NOMO-1 treated with DMSO at 0.1 percent for 48 hours (cell line): ENCODE measurements around the gene GRIK5.
"Not testable (repeated sequence)": the region's sequence is repeated elsewhere in the genome, so short reads cannot be mapped to it uniquely, and the experiment has no call there.

Source experiments
- DNase-seq: peaks from one replicate; lab custom pipeline; 2025; ENCODE audit not compliant: unreplicated experiment; lab: John Stamatoyannopoulos, UW

GRIK5 gene

DNA sequence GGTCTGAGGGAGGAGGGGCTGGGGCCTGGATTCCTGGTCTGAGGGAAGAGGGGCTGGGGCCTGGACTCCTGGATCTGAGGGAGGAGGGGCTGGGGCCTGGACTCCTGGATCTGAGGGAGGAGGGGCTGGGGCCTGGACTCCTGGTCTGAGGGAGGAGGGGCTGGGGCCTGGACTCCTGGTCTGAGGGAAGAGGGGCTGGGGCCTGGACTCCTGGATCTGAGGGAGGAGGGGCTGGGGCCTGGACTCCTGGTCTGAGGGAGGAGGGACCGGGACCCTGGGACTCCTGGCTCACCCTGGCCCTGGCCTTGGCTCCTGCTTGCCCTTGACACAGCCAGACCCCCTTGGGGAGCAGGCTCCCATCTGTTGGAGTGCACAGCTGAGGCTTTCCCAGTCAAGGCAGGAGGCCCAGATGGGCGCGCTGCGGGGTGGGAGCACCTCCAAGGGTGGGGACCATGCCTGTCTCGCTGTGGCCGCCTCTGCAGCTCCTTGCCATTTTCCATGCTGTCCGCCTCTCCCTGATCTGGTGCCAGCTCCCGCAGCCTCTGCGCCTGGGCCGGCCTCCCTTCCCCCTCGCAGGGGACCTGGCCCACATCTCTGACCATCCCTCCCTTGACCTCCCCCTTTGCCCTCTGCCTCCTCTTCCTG is 78.0 kb downstream of the GRIK5 start:
- not testable (repeated sequence) for DNase-seq

- DNase-seq = no peak
These were observed 79.0 kb downstream of the GRIK5 start for GRCh38 chr19:41991025-41991424.

DNA sequence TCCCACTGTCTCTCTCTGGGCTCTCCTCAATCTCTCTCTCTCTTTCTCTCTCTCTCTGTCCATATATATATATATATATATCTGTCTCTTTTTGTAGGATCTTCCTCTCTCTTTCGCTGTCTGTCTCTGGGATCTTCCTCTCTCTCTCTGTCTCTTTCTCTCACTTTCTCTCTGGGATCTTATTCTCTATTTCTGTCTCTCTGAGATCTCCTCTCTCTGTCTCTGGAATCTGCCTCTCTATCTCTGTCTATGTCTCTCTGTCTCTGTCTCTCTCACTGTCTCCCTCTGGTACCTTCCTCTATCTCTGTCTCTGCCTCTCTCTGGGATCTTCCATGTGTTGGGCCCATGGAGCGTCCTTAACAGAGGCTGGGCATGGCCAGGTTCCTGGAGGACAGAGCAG is 79.4 kb downstream of the GRIK5 start:
- no peak for DNase-seq

- no peak for DNase-seq
These were observed 80.0 kb downstream of the GRIK5 start for GRCh38 chr19:41990028-41990427.

- DNase-seq = no peak
These were observed 81.1 kb downstream of the GRIK5 start for GRCh38 chr19:41988947-41989346.

DNA sequence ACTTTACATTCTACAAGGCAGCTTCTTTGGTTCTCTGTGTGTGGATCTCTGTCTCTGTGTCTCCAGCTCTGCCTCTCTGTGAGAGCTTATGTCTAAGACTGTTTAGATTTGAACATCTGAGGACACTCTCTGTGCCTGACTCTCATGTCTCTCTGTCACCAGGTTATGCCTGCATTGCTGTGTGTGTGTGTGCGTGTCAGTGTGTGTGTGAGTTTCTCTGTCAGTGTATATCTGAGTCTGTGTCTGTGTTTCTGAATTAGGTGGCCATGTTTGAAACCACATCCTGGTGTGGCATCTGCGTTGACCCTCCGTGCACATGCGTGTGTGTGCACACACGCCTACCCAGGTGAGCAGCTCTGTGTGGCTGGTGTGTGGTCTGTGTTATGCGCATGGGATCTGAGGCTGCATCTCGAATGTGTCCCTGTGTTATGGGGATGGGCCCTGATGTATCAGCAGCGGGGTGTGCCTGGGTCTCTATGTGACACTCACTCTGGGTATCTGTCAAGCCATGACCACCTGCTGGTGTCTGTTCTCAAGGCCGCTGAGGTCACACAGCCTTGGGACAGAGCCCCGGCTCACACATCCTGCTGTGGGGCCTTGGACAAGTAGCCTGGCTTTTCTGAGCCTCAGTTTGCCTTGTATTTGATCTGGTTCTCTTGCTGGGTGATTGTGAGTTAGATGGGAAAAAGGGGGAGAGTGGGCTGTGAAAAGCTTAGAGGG is 82.7 kb downstream of the GRIK5 start:
- DNase-seq = no peak

GRCh38 chr19:41984961-41985360 is 85.0 kb downstream of the GRIK5 start:
- no peak for DNase-seq

- DNase-seq = no peak
These were observed 88.3 kb downstream of the GRIK5 start for GRCh38 chr19:41981724-41982123.

- no peak for DNase-seq
These were observed 91.5 kb downstream of the GRIK5 start for GRCh38 chr19:41978470-41978869.

GRCh38 chr19:41977916-41978315 is 92.1 kb downstream of the GRIK5 start:
- no peak for DNase-seq

- no peak for DNase-seq
These were observed 95.4 kb downstream of the GRIK5 start for GRCh38 chr19:41974652-41975051.

DNA sequence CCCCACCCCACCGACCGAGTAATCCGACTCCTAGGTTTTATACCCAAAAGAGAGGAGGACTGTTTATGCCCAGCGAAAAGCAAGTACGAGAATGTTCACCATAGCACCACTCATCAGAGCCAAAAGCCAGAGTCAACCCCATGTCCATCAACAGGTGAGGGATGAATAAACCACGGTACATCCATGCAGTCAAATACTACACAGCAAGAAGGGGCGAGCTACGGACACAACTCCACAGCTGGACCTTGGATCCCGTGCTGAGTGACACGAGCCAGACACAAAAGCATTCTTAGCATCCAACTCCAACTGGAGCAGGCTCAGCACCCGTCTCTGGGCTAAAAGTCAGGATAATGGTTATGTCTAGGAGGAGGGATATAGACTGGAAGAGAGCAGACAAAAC is 98.6 kb downstream of the GRIK5 start:
- no peak for DNase-seq

- no peak for DNase-seq
These were observed 100.1 kb downstream of the GRIK5 start for GRCh38 chr19:41969772-41970458.

DNA sequence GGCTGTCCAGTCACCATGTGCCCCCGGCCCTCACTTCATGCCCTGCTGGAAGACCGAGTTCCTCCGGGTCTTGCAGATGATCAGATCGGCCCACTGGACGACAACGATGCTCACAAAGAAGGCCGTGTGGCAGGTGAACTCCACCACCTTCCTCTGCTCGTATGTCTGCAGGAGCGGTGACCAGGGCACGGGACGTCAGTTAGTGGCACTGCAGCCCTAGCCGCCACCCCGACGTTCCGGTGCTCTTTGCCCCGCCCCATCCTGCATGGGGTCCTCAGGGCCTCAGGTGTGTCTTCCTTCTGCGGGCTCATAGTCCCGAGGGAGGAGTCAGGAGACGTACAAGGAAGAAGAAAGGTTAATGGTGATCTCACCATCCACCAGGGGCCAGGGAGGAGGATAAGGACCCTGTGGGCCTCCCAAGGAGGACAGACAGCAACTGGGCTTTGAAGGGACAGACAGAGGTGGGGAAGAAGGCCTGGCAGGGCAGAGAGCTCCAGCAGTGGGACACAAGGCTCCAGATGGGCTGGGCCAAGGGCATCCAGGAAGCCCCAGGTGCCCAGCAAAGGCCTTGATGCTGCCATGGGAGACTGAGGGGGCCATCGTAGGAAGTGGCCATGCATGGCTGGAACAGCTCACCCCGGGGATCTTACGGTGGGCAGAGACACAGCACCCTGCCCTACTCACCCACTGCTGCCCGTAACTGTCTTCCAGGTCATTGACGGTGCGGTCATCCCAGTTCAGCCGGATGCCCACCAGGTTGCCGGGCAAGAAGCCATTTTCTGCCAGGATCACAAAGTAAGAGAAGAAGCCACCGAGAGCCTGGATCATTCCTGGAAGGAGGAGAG is 101.0 kb downstream of the GRIK5 start:
- no peak for DNase-seq

- DNase-seq = no peak
These were observed 102.8 kb downstream of the GRIK5 start for GRCh38 chr19:41967054-41967783.

DNA sequence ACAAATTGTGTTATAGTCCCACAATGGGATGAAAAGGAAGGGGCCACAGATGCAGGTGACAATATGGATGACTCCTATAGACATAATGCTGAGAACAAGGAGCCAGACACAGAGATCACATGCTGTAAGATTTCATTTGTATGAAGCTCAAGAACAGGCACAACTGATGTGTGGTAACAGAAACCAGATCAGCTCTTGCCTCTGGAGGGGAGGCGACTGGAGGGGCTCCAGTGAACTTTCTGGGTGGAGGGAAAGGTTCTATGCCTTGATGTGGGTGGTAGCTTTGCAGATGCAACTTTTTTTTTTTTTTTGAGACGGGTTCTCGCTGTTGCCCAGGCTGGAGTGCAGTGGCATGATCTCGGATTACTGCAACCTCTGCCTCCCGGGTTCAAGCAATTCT is 104.9 kb downstream of the GRIK5 start:
- DNase-seq = no peak

GRCh38 chr19:41960973-41961372 is 109.0 kb downstream of the GRIK5 start:
- DNase-seq = peak; percentile 43

GRCh38 chr19:41959056-41960053 is 110.7 kb downstream of the GRIK5 start, which contains the start of gene RABAC1:
Gene RABAC1 (minus strand): TSS chr19:41959321. CDS start chr19:41959292, 29 bp downstream.
- DNase-seq = peak; percentile 82

DNA sequence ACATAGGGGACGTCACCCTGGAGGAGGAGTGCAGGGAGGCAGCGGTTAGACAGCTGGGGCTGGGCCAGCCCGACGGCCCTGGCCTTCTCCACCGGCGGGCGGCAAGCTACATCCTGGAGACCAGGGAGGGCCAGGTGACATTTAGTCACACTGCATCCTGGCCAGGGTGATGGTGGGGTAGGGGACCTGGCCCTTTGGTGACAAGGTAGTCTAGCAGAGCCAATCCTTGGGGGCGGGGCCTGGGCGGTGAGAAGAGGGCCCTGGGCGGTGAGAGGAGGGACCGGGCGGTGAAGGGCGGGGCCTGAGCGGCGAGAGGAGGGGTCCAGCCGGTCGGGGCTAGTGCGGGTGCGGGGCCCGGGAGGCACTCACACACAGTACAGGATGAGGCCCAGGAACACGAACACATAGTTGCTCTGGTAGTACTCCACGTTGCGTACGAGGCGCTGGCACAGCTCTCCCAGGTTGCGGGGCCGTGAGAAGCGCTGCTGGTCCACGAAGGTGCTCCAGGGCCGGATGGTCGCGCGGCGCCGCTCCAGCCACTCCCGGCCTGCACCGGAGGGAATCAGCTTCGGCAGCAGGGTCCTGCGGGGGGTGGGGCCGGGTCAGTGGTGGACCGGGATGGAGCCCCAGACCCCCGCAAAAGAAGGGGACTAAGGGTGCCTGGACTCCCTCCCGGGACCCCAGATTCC is 111.5 kb downstream of the GRIK5 start:
- DNase-seq = peak; percentile 33
